ENCODE results near the gene LSM7.

The LSM7 gene

GRCh38 chr19:2315121-2315817, 13.1 kb downstream of the LSM7 start:
- no peak overlapping the region for H3K4me3 ChIP-seq (ENCODE audit: low read length)
- TF ChIP-seq ZNF274 (IDR thresholded peaks at IDR 0.05; ENCODE audit: low read depth, low read length) = no peak

GRCh38 chr19:2312820-2313501, 15.4 kb downstream of the LSM7 start:
- no peak for TF ChIP-seq ZNF274 (IDR thresholded peaks at IDR 0.05; ENCODE audit: low read depth, low read length)
- no peak overlapping the region for H3K4me3 ChIP-seq (ENCODE audit: low read length)

DNA sequence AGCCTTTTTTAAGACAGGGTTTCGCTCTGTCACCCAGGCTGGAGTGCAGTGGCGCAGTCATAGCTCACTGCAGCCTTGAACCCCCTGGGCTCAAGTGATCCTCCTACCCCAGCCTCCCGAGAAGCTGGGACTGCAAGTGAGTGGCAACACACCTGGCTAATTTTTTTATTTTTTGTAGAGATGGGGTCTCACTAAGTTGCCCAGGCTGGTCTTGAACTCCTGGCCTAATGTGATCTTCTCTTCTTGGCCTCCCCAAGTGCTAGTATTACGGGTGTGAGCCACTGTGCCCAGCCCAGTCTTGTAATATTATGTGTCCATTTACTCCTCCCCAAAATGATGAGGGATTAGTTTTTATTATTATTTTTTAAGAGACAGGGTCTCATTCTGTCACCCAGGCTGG, 17.3 kb downstream of the LSM7 start:
- no peak for TF ChIP-seq ZNF274 (IDR thresholded peaks at IDR 0.05; ENCODE audit: low read depth, low read length)
- no peak overlapping the region for H3K4me3 ChIP-seq (ENCODE audit: low read length)

- TF ChIP-seq ZNF274 (IDR thresholded peaks at IDR 0.05; ENCODE audit: low read depth, low read length) = no peak
- no peak overlapping the region for H3K4me3 ChIP-seq (ENCODE audit: low read length)
These were observed 18.5 kb downstream of the LSM7 start for GRCh38 chr19:2309734-2310362.

- no peak within 1 kb of the TSS for H3K4me3 ChIP-seq (ENCODE audit: low read length)
- no peak for TF ChIP-seq ZNF274 (IDR thresholded peaks at IDR 0.05; ENCODE audit: low read depth, low read length)
These were observed 20.3 kb downstream of the LSM7 start, which contains the start of gene LINGO3 for GRCh38 chr19:2308114-2308556. Gene LINGO3, minus strand, starts transcription at chr19:2308154. Its CDS starts 16,378 bp downstream, at chr19:2291776.

DNA sequence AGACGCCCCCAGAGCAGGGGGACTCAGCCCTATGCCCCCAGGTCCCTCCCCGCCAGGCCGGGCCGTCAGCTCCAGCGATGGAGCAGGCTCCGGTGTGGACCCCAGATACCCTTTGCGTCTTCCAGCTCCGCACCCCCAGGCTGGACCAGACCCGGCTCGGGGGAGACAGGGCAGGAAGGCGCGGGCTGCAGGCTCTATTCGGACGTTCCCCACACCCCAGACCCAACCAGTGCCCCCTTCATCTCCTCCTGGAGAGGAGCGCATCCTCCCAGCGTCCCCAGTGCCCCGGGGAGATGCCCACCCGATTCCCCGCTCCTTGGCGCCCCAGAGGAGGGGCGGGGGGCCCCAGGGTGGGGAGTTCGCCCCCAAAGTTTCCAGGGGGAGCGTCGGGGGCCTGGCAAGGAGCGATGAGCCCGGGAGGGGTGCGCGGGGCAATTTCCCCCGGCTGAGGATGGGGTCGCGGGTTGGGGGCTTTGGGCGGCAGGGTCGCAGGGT, 20.8 kb downstream of the LSM7 start:
- TF ChIP-seq ZNF274 (IDR thresholded peaks at IDR 0.05; ENCODE audit: low read depth, low read length) = no peak
- H3K4me3 ChIP-seq (ENCODE audit: low read length) = no peak overlapping the region

DNA sequence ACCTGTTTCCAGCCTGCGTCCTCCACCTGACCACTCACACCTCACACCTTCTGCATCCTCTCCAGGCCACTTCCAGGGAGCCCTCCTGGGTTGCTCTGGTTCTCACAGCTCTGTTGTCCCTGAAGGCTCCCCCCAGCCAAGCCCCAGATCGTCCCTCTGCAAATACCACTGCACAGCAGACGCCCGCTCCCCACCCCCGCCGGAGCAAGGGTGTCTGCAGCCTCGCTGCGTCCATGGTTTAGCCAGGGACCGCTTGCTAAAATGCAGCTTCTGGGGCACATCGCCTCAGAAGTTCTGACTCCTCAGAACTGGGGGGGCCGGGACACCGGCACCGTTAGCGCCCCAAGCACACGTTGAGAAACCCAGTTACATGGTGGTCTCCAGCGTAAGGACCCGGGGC, 21.4 kb downstream of the LSM7 start:
- TF ChIP-seq ZNF274 (IDR thresholded peaks at IDR 0.05; ENCODE audit: low read depth, low read length) = no peak

DNA sequence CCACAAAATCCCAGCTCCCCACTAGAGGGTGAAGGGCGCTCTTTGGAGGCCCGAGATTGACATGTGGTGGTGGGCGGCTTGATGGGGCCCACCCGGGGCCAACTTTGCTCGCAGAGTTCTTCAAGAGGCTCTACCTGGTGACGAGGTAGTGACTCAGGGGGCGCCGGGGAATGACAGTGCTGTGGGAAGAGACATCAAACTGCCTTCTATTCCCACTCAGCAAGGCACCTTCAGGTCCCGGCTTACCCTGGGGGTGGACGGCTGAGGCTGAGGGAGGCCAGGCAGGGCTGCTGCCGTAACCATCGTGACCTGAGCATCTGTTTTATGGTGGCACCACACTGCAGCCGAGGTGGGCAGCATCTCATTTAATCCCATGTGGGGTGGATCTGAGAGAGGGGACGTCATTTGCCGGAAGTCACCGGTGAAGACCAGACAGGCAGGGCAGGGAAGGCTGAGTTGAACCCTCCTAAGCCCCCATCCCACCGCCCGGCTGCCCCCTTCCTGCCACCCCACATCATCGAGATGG, 22.0 kb downstream of the LSM7 start:
- no peak overlapping the region for H3K4me3 ChIP-seq (ENCODE audit: low read length)
- no peak for TF ChIP-seq ZNF274 (IDR thresholded peaks at IDR 0.05; ENCODE audit: low read depth, low read length)

More for the DNA sequence above, 21.4 kb downstream of the LSM7 start:
- no peak overlapping the region for H3K4me3 ChIP-seq (ENCODE audit: low read length)

- no peak for TF ChIP-seq ZNF274 (IDR thresholded peaks at IDR 0.05; ENCODE audit: low read depth, low read length)
- H3K4me3 ChIP-seq (ENCODE audit: low read length) = no peak overlapping the region
These were observed 22.7 kb downstream of the LSM7 start for GRCh38 chr19:2305452-2306280.

GRCh38 chr19:2303211-2303798, 25.1 kb downstream of the LSM7 start:
- TF ChIP-seq ZNF274 (IDR thresholded peaks at IDR 0.05; ENCODE audit: low read depth, low read length) = no peak
- no peak overlapping the region for H3K4me3 ChIP-seq (ENCODE audit: low read length)

DNA sequence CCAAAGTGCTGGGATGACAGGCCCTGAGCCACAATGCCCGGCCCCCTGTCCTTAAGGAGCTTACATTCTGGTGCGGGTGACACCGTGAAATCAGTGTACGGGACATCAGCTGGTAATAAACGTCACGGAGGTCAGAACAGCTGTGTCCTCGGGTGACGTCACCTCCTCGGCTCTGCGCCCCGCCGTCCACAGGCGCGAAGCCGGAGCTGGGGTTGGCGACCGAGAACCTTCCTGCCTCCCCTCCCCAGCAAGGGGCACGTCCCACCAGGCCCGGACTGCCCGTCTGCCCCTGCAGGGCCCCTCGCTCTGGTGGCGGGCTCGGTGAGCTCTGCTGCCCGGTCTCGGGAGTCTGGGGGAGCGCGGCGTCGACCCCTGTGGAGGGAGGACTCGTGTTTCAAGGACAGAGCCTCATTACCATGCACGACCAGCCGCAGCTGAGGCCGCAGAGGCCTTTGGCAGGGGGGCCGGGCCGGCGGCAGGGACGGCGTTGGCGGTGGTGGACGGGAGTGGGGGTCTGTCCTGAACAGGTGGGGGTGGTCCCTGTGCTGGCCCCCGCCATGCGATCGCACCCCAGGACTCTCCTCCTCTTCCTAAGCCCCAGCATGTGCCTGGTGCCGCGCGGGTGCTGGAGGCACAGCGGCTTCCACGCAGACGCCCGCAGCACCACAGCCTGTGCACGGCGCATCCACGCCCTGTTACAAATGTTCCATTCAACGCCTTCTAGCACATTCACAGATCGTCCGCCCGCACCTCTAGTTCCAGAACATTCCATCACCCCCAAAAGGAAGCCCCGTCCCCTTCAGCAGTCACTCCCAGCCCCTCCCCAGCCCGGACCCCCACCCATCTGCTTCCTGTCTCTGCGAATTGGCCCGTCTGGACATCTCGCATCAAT, 25.8 kb downstream of the LSM7 start:
- no peak overlapping the region for H3K4me3 ChIP-seq (ENCODE audit: low read length)
- no peak for TF ChIP-seq ZNF274 (IDR thresholded peaks at IDR 0.05; ENCODE audit: low read depth, low read length)

DNA sequence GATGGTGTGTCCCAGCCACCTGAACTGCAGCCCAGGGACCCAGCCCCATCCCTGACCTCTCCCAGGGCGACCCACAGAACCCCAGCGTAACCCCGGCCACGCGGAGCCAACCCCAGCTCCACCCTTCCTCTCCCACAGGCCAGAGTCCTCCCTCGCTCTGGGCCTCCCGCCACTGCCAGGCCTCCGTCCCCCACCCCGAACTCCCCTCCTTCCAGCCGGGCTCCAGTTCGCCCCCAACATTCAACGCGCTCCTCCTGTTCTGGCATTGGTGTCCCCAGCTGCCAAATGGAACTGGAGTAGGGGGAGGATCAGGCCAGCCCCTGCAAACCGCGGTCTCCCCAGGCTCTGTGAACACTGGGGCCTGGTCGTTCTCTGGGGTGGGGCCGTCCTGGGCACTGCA, 27.9 kb downstream of the LSM7 start:
- TF ChIP-seq ZNF274 (IDR thresholded peaks at IDR 0.05; ENCODE audit: low read depth, low read length) = no peak
- H3K4me3 ChIP-seq (ENCODE audit: low read length) = no peak overlapping the region

All from GM08714 (cell line).